GM06990 (cell line): Measurements from ENCODE around the gene ASB7.

Source experiments
- DNase-seq: peaks from one replicate; pipeline ENCODE4 v3.0.0-alpha.2; 2011; ENCODE audit not compliant: insufficient read length; ENCODE audit errors: extremely low read depth
- H3K27me3 ChIP-seq: replicated peaks from 2 replicates; pipeline ENCODE4 v1.6.0; 2011; ENCODE audit warnings: low read length; ENCODE audit not compliant: control insufficient read depth, insufficient read depth
- H3K36me3 ChIP-seq: 2 replicates; pipeline ENCODE4 v1.5.1; 2011; ENCODE audit warnings: low read length; ENCODE audit not compliant: control insufficient read depth, insufficient read depth
- H3K4me3 ChIP-seq: replicated peaks from 2 replicates; pipeline ENCODE4 v1.5.1; 2011; ENCODE audit warnings: low read depth, mild to moderate bottlenecking, control low read depth, low read length
- CTCF ChIP-seq: IDR thresholded peaks from 2 replicates; pipeline ENCODE4 v1.5.1; 2011; ENCODE audit warnings: low read length, control low read depth, mild to moderate bottlenecking, inconsistent platforms; ENCODE audit not compliant: insufficient read depth, poor library complexity, severe bottlenecking

The ASB7 gene

GRCh38 chr15:100651253-100651652, 48.9 kb downstream of the ASB7 start:
- H3K4me3 ChIP-seq, result no peak overlapping the region
- no peaks in the 10 kb centered on the region; the same call in 1 of the 2 replicates for H3K36me3 ChIP-seq
- DNase-seq, result no peak
- no peak for TF ChIP-seq CTCF
- no peaks in the 10 kb centered on the region for H3K27me3 ChIP-seq

GRCh38 chr15:100652116-100652515, 49.7 kb downstream of the ASB7 start:
- Histone ChIP-seq H3K36me3 (no peaks in the 10 kb centered on the region; the same call in 1 of the 2 replicates), H3K27me3 (no peaks in the 10 kb centered on the region), H3K4me3 (no peak overlapping the region)
- no peak for DNase-seq
- no peak for TF ChIP-seq CTCF

DNA sequence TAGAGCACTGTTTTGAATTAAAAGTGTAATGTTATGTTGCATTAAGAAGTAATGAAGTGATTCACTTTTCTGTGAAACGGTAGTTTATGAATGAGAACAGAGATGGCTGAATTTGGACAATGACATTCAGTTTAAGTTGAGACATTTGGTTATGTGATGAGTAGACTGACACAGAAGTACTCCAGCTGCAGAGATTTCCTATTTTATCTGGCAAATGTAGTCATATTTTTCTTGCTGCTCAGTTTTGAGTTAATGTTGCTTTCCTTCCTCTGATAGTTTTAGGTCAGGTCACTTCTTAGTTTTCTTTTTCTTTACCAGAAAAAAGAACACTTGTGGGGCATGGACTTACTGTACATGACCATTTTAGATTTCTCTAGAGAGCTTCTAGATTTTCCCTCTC, 51.2 kb downstream of the ASB7 start:
- no peak for TF ChIP-seq CTCF
- DNase-seq, result no peak
- Histone ChIP-seq H3K36me3 (no peaks in the 10 kb centered on the region; the same call in 1 of the 2 replicates), H3K4me3 (no peak overlapping the region), H3K27me3 (no peaks in the 10 kb centered on the region)

DNA sequence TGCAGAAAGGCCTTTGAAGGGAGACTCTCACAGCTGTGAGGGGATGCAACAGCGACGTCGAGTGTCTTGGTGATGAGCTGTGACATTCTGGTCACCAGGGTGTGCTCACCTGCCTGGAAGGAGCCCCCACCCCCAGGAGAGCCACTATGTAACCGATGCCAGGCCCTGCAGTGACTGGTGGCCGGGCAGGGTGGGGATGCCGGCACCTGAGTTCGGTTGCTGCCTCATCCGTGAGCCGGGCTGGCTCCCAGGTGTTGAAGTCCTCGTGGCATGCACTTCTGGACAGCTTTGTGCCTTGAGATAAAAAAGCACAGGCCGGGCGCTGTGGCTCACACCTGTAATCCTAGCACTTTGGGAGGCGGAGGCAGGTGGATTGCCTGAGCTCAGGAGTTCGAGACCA, 56.5 kb downstream of the ASB7 start:
- H3K4me3 ChIP-seq, result no peak overlapping the region
- TF ChIP-seq CTCF, result no peak
- no peaks in the 10 kb centered on the region for H3K36me3 ChIP-seq
- no peaks in the 10 kb centered on the region; the same call in 1 of the 2 replicates for H3K27me3 ChIP-seq
- DNase-seq, result no peak

- Histone ChIP-seq H3K36me3 (no peaks in the 10 kb centered on the region), H3K27me3 (no peaks in the 10 kb centered on the region; the same call in 1 of the 2 replicates), H3K4me3 (no peak overlapping the region)
- no peak for DNase-seq
- no peak for TF ChIP-seq CTCF
Observed at GRCh38 chr15:100661156-100661555, 58.8 kb downstream of the ASB7 start.
